ENCODE data around the gene ABAT. TPM values are rescaled to one million over a fixed set of nuclear protein-coding genes. Genes with fewer than 3 reads are reported as not detected.

ABAT gene
- total RNA-seq, 1 donor from 2014 or later, result 9.8 TPM

DNA sequence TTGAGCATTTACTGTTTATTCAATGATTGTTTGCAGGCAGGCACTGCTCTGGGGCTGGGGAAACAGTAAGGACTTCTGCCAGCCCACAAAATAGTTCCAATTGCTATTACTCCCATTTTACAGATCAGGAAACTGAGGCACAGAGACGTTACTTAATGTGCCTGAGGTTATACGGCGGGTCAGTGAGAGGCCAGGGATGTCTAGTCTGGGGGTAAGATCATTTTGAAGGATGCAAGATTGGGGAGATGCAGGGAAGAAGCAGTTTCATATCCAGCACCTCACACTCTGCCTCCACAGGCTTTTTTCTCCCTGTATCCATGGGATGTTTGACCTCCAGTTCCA lies 46.5 kb downstream of the ABAT start:
- Histone ChIP-seq H3K27me3 (no peaks in the 10 kb centered on the region), H3K9me3 (no peaks in the 10 kb centered on the region), H3K4me1 (no peaks in the 10 kb centered on the region), H3K4me3 (no peak overlapping the region), H3K27ac (no peak overlapping the region), H3K36me3 (no peaks in the 10 kb centered on the region)
- DNase-seq (no peak), ATAC-seq (no peak)
- intact Hi-C loops (cut with DNase I), result loop anchor here (10.0 kb wide), 1 partner anchor 64 kb away; no protein-coding TSS in a partner anchor
- TF ChIP-seq CTCF (IDR thresholded peaks at IDR 0.05), result no peak

- DNase-seq, result no peak
- ATAC-seq, result no peak
- Histone ChIP-seq H3K27ac (no peak overlapping the region), H3K9me3 (no peaks in the 10 kb centered on the region), H3K27me3 (no peaks in the 10 kb centered on the region), H3K4me1 (no peaks in the 10 kb centered on the region), H3K4me3 (no peak overlapping the region), H3K36me3 (no peaks in the 10 kb centered on the region)
- intact Hi-C loops (cut with DNase I), result loop anchor here (10.0 kb wide), 1 partner anchor 63 kb away; no protein-coding TSS in a partner anchor
- TF ChIP-seq CTCF (IDR thresholded peaks at IDR 0.05), result no peak
Observed at GRCh38 chr16:8721336-8722024, 47.1 kb downstream of the ABAT start.

GRCh38 chr16:8722025-8722348 lies 47.6 kb downstream of the ABAT start:
- no peaks in the 10 kb centered on the region for H3K9me3 ChIP-seq
- ATAC-seq (no peak), DNase-seq (no peak)
- no peak for TF ChIP-seq CTCF (IDR thresholded peaks at IDR 0.05)
- H3K27me3 ChIP-seq, result no peaks in the 10 kb centered on the region
- intact Hi-C loops (cut with DNase I), result loop anchor here (10.0 kb wide), 1 partner anchor 63 kb away; no protein-coding TSS in a partner anchor
- no peaks in the 10 kb centered on the region for H3K4me1 ChIP-seq
- H3K27ac ChIP-seq, result no peak overlapping the region
- H3K36me3 ChIP-seq, result no peaks in the 10 kb centered on the region
- H3K4me3 ChIP-seq, result no peak overlapping the region

GRCh38 chr16:8725513-8726178 lies 51.2 kb downstream of the ABAT start:
- no peak for ATAC-seq

GRCh38 chr16:8727131-8727806 lies 52.9 kb downstream of the ABAT start:
- DNase-seq (no peak), ATAC-seq (no peak)
- Histone ChIP-seq H3K27me3 (no peaks in the 10 kb centered on the region), H3K4me3 (no peak overlapping the region), H3K36me3 (no peaks in the 10 kb centered on the region), H3K27ac (no peak overlapping the region), H3K9me3 (no peaks in the 10 kb centered on the region), H3K4me1 (no peaks in the 10 kb centered on the region)
- intact Hi-C loops (cut with DNase I), result loop anchor here (10.0 kb wide), 1 partner anchor 58 kb away; no protein-coding TSS in a partner anchor
- TF ChIP-seq CTCF (IDR thresholded peaks at IDR 0.05), result no peak

More at GRCh38 chr16:8725513-8726178, 51.2 kb downstream of the ABAT start:
- H3K4me1 ChIP-seq, result no peaks in the 10 kb centered on the region
- no peak for DNase-seq
- H3K36me3 ChIP-seq, result no peaks in the 10 kb centered on the region
- H3K9me3 ChIP-seq, result no peaks in the 10 kb centered on the region
- no peaks in the 10 kb centered on the region for H3K27me3 ChIP-seq
- H3K4me3 ChIP-seq, result no peak overlapping the region
- intact Hi-C loops (cut with DNase I), result loop anchor here (10.0 kb wide), 1 partner anchor 59 kb away; no protein-coding TSS in a partner anchor
- TF ChIP-seq CTCF (IDR thresholded peaks at IDR 0.05), result no peak
- H3K27ac ChIP-seq, result no peak overlapping the region
